ENCODE measurements around the gene LYG1. TPM values are rescaled to one million over a fixed set of nuclear protein-coding genes. Genes with fewer than 3 reads are reported as not detected.
"Not testable (repeated sequence)": the region's sequence is repeated elsewhere in the genome, so short reads cannot be mapped to it uniquely, and the experiment has no call there.

Gene LYG1
- 0.57 TPM for total RNA-seq
- long read RNA-seq: 0 reads

DNA sequence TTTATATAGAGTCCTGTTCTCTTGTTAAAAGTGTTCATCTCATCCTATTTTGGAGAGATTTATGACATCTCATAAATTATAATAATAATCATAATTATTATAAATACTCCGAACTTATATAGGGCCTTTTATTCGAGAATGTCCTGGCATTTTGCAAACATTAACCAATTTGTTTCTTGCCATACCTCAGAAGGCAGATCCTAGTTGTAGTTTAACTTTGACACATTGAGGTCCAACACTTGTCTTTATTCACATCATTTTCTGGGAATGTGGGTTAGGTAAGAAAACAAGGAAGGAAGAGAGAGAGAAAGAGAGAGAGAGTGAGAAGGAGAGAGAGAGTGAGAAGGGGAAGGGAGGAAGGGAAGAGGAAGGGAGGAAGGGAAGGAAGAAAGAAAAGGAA is at the start of gene LYG1:
Gene LYG1 (minus strand): TSS at position 101 of the 400 bp plus-strand sequence. CDS start 5,527 bp downstream, outside the sequence.
- DNase-seq (ENCODE audit: low spot score); intact Hi-C loops (cut with DNase I): not testable (repeated sequence)

DNA sequence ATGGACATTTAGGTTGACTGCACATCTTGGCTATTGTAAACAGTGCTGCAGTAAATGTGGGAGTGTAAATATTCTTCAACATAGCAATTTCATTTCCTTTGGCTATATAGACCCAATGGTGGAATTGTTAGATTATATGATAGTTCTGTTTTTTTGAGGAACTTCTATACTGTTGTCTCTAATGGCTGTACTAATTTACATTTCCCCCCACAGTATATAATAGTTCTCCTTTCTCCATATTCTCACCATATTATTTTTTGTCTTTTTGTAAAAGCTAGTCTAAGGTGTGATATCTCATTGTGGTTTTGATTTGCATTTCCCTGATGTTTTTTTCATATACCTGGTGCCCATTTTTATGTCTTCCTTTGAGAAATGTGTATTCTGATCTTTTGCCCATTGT is 49.2 kb upstream of the LYG1 start:
- intact Hi-C loops (cut with DNase I): no loop called here
- DNase-seq (ENCODE audit: low spot score): no peak

GRCh38 chr2:99348173-99348572 is 47.2 kb upstream of the LYG1 start:
- no peak for DNase-seq (ENCODE audit: low spot score)
- intact Hi-C loops (cut with DNase I): no loop called here

GRCh38 chr2:99346218-99346617 is 45.2 kb upstream of the LYG1 start:
- no peak for DNase-seq (ENCODE audit: low spot score)
- intact Hi-C loops (cut with DNase I): no loop called here

GRCh38 chr2:99345446-99345845 is 44.4 kb upstream of the LYG1 start:
- intact Hi-C loops (cut with DNase I); DNase-seq (ENCODE audit: low spot score): not testable (repeated sequence)

DNA sequence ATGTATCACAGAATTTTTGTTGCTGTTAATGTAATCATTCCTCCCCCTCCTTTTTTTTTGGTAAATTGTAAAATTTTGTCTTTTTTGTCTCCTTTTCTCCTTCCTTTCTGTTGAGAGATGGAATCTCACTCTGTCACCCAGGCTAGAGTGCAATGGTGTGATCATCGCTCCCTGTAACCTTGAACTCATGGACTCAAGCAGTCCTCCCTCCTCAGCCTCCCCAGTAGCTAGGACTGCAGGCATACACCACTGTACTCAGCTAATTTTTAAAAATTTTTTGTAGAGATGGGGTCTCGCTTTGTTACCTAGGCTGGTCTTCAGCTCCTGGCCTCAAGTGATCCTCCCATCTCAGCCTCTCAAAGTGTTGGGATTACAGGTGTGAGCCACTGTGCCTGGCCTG is 41.5 kb upstream of the LYG1 start:
- no peak for DNase-seq (ENCODE audit: low spot score)
- intact Hi-C loops (cut with DNase I): no loop called here

GRCh38 chr2:99340669-99341236 is 39.8 kb upstream of the LYG1 start:
- intact Hi-C loops (cut with DNase I): no loop called here
- DNase-seq (ENCODE audit: low spot score): no peak

DNA sequence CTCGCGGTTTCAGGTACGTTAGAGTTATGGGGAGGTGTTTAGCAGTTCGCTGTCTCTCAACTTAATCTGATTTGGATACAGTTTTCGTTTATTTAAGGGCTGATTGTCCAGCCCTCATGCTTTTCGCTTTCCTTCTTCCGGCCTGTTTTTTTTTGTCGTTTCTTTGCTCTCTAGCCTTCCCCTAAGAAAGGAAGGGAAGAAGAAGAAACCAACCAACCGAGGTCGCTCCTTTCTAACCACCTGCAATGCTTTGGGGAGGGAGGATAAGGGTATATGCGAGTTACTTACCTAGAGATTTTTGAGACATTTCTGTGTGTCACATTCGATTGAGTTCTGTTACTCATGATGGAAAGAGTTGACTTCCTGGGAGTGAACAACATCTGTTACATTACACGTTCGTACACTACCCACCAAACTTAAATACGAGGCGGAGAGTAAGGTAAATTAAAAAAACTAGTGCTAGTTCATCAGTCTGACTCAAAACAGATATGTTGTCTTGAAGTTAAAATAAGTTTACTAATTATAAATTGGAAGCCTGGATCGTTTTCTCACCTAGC is 37.1 kb upstream of the LYG1 start:
- no peak for DNase-seq (ENCODE audit: low spot score)
- intact Hi-C loops (cut with DNase I): loop anchor here (5.0 kb wide), 2 partner anchors 64 to 84 kb away; no protein-coding TSS in a partner anchor

DNA sequence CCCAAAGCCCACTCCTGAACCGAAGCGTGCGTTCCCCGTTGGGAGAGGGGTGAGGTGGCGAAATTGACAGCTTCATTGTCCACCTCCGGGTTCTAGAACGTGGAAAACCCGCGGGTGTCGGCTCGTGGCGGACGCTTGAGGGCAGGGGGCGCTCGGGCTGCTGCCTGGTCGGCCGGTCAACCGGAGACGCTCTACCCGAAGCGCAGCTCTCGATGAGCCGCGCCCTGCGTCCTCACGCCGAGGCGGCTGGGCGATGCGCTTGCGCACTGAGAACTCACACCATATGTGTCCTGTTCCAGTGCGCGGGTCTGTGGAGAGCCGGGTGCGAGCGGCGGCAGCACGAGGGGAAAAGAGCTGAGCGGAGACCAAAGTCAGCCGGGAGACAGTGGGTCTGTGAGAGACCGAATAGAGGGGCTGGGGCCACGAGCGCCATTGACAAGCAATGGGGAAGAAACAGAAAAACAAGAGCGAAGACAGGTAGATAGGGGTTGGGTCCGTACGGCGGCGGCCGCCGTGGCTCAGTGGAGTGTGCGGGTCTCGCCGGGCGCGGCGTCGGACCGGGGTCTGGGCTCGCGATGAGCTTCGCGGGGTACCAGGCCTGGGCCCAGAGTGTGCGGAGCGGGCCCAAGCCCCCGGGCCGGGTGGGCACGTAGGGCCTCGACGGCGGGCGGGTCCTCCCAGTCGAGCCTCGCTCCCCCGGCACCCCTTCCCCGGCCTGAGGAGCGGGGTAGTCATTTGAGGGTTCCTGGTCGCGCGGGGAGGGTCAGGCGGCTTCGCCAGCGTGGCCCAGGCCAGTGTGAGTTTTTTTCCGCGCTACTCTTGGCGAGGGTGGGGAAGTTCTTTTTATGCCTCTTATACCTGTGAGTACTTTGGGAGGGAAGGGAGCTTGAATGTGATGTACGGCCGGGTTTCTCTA is 36.4 kb upstream of the LYG1 start, which contains the start of gene EIF5B:
Gene EIF5B (plus strand): TSS at position 277 of the 916 bp plus-strand sequence. CDS start 166 bp downstream, at position 443.
- peak; percentile 98 for DNase-seq (ENCODE audit: low spot score)

GRCh38 chr2:99336804-99337112 is 35.8 kb upstream of the LYG1 start:
- intact Hi-C loops (cut with DNase I): loop anchor here (1.0 to 5.0 kb wide), 5 partner anchors 66 to 182 kb away; partner anchors contain the start of genes LIPT1, MITD1, MRPL30 and REV1
- no peak for DNase-seq (ENCODE audit: low spot score)

More for the DNA sequence above, 36.4 kb upstream of the LYG1 start, which contains the start of gene EIF5B:
- intact Hi-C loops (cut with DNase I): loop anchor here (1.0 to 5.0 kb wide), 5 partner anchors 65 to 183 kb away; partner anchors contain the start of genes LIPT1, MITD1, MRPL30 and REV1

DNA sequence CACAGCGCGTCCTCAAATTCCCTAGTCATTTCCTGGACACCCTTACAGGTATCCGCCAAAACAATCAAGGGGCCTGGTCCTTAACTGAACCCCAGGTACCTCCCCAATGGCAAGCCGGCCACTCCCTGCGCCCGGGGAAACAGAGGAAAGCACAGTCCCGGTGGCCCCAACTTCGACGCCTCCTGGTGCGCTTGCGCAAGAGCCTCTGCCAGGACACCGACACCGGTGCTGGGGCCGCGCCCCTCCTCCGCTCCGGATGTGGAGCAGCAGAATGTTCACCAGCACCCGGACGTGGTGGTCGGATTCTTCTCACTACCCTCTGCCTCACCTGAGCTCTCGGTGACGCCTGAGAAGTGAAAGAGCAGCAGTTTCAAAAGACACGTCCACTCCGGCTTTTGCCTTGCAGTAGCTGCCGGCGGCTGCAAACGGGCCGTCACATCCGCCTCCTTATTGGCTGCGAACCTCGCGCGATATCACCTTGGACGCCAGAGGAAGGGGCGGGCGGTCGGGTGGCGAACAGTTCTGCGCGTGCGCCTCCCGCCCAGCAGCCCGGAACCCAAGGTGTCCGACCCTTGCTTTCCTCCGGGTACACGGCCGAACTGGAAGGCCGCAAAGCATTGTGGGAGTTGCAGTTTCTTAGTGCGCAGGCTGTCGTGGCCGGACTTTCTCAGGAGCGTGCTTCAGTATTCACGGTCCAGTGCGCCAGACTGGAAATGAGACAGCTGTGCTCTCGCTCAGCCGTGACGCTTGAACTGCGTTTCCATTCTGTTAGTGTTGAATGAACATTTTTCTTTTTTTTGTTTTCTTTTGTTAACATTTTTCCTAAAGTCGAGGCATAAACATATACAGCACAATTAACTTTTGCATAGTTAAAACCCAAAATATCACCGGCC is 35.2 kb upstream of the LYG1 start, which contains the start of gene TXNDC9:
Gene TXNDC9 (minus strand): TSS at position 423 of the 893 bp plus-strand sequence. CDS start 3,123 bp downstream, outside the sequence.
- intact Hi-C loops (cut with DNase I): loop anchor here (2.0 to 5.0 kb wide), 4 partner anchors 66 to 181 kb away; partner anchors contain the start of genes LIPT1, MITD1, MRPL30 and TSGA10
- peak; percentile 99 for DNase-seq (ENCODE audit: low spot score)

DNA sequence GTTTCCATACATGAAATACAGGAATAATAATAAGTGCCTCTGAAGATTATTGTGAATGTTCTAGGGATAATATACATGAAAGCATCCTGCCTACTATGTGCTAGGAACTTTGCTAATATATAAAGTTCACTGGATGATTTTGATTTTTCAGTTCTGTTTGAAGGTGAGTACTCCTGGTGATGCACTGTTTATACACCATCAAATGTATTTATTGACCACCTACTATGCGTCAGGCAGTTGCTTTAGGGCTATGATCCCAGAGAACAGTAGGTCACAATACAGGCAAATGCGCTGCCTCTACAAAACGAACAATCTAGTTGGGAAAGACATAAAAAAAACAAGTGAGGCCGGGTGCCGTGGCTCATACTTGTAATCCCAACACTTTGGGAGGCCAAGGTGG is 24.4 kb upstream of the LYG1 start:
- no peak for DNase-seq (ENCODE audit: low spot score)
- intact Hi-C loops (cut with DNase I): no loop called here

GRCh38 chr2:99317873-99318200 is 16.8 kb upstream of the LYG1 start:
- intact Hi-C loops (cut with DNase I); DNase-seq (ENCODE audit: low spot score): not testable (repeated sequence)

DNA sequence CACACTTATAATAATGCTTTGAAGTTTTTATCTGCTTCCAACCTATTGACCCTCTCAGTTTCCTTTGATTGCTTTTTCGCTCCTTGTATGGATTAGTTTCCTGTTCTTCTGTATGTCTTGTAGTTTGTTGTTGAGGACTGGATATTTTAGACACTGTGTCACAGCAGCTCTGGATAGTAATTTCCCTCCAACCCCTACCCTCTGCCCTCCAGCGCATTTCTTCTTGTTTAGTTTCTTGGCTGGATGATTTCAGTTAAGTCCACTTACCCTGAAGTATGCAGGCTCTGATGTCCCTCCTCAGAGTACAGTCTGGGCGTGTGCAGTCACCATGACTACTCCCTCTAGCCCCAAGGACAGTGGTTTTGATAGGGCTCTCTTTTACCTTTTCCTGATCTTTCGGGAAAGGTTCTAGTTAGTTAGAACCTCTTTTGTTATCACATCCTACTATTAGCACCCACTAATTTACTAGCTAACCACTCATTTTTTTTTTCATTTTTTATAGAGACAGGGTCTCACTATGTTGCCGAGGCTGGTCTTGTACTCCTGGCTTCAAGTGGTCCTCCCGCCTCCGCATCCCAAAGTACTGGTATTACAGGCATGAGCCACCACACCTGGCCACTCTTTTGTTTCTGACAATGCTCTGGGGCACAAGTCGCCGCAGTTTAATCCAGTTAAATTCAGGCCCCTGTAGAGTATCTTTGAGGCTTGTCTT is 16.3 kb upstream of the LYG1 start:
- no peak for DNase-seq (ENCODE audit: low spot score)
- intact Hi-C loops (cut with DNase I): no loop called here

DNA sequence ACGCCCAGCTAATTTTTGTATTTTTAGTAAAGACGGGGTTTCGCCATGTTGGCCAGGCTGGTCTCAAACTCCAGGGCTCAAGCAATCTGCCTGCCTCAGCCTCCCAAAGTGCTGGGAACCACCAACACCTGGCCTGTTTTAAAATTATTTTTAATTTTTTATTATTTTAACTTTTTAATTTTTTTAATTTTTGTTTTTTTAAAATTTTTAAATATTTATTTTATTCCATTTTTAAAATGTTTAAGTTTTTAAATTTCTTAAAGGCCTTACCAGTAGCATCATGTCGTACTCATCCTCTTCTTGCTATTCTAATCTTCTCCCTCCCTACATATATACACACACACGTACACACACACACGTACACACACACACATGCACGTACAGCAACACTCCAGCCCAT is 1.4 kb downstream of the LYG1 start:
- no peak for DNase-seq (ENCODE audit: low spot score)
- intact Hi-C loops (cut with DNase I): no loop called here

DNA sequence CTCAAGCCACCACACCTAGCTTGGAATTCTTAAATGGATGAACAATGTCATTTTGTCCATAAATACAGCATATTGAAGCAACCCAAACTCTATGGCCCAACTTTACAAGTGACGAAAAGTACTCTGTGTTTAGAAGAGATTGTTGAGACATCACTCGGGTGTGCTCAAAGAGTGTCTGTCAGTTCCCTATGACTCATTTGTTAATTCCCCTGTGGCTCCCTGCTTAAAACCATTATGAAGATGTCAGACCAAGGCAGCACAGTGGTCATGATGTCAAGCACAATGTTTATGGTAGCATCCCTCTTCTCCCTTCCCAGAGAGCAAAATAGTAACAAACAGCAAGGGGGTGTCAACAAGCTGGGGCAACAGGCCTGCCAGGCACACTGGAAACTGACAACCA is 3.0 kb downstream of the LYG1 start:
- intact Hi-C loops (cut with DNase I): no loop called here
- DNase-seq (ENCODE audit: low spot score): no peak

DNA sequence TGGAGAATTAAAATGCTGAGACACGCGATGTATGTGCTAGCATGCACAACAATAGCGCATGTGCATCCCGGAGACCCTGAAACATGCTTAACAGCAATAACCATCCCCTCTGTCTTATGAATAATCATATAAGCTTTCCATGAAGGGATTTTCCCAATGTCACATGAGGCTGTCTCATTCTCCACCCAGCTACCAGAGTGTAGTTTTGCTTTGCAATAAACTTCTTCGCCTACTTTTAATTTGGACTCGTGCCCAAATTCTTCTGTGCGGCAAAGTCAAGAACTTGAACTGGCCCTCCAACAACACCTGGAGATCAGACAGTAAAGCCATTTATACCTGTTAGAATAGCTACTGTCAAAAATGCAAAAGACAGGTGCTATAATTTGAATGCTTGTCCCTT is 15.5 kb downstream of the LYG1 start:
- intact Hi-C loops (cut with DNase I): no loop called here
- DNase-seq (ENCODE audit: low spot score): no peak

DNA sequence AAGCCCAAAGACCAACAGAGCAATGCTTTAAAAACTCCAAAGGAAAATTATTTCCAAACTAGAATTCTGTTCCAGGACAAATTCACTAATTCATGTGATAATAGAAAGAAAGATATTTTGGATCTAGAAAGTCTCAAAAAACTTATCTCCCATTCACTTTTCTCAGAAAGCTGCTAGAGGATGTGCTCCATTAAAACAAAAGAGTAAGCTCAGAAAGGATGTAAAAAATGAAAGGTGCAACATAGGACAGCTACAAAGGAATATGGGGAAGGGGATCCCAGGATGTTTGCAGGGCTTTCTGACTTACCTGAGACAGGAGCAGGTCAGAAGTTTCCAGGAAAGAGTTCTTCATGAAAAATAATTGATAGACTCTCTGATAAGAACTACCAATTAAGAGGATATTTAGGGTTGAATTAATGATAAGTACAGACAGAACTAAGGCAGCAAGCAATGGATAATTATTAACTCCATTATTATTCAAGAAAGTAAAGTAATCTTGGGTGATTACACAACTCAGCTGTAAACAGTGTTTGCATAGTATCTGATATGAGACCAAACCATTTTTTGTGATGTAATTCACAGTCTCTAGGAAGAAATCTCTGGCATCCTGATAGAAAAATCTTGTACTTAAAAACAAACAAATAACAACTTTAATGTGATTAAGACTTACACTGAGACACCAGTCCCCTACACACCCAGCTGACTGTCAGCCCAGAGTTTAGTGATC is 20.9 kb downstream of the LYG1 start:
- DNase-seq (ENCODE audit: low spot score): no peak

More for the DNA sequence above, 20.9 kb downstream of the LYG1 start:
- intact Hi-C loops (cut with DNase I): no loop called here
